Endothelial cell of umbilical vein (primary cell): Measurements from ENCODE around the gene THG1L. TPM values are rescaled to one million over a fixed set of nuclear protein-coding genes. Genes with fewer than 3 reads are reported as not detected.

Experiments
- BruUV-seq: library from RNA; stranded (reverse); fragments of 400-500 nt; replicated peaks from 2 replicates; lab custom pipeline; 2021; lab: Mats Ljungman, UMichigan
- CTCF ChIA-PET: fragments of 300-600, 350-600 bp; sonication (Branson Sonifier 250); formaldehyde crosslinking; loops from one replicate; lab custom pipeline; 2021; ENCODE audit warnings: antibody characterized with exemption, inconsistent platforms; lab: Charles Lee
- POLR2A ChIA-PET: fragments of 300-600, 350-600 bp; sonication (Branson Sonifier 250); formaldehyde crosslinking; loops from one replicate; lab custom pipeline; 2021; ENCODE audit warnings: antibody characterized with exemption, inconsistent platforms; lab: Charles Lee
- DNase-seq: peaks from one replicate; pipeline ENCODE4 v3.0.0-alpha.2; 2011; ENCODE audit warnings: low read depth, low spot score
- FAIRE-seq: peaks from 2 replicates; lab custom pipeline; 2011; peaks lifted over from hg19 to GRCh38; lab: Jason Lieb, UNC
- H2AFZ ChIP-seq: 2 replicates; pipeline ENCODE4 v1.6.0; 2012; ENCODE audit warnings: low read depth, low read length, control low read depth, inconsistent platforms
- H3K27ac ChIP-seq: 2 replicates; pipeline ENCODE4 v1.5.1; 2011; ENCODE audit warnings: low read depth, mild to moderate bottlenecking, control low read depth, low read length, moderate library complexity; ENCODE audit not compliant: insufficient read depth
- H3K27me3 ChIP-seq, 2 experiments: 2 replicates each; pipeline versions ENCODE4 v1.6.0 to v1.6.1; 2011; ENCODE audit warnings: low read length in 2 of 2, mixed read lengths in 1 of 2; ENCODE audit not compliant: control insufficient read depth in 2 of 2, insufficient read depth in 2 of 2
- H3K36me3 ChIP-seq, 2 experiments: 2 replicates in 1 of 2; 3 replicates in 1 of 2; pipeline ENCODE4 v1.5.1; 2011; ENCODE audit warnings: low read length in 2 of 2, mild to moderate bottlenecking in 1 of 2, moderate library complexity in 1 of 2; ENCODE audit not compliant: control insufficient read depth in 2 of 2, insufficient read depth in 2 of 2; ENCODE audit errors: extremely low read depth in 1 of 2
- H3K4me1 ChIP-seq: 3 replicates; pipeline ENCODE4 v1.5.1; 2011; ENCODE audit warnings: mild to moderate bottlenecking, low read length; ENCODE audit not compliant: control insufficient read depth, insufficient read depth; ENCODE audit errors: extremely low read depth
- H3K4me2 ChIP-seq: 2 replicates; pipeline ENCODE4 v1.6.1; 2011; ENCODE audit warnings: low read length, control low read depth, mixed read lengths; ENCODE audit not compliant: insufficient read depth
- H3K4me3 ChIP-seq, 3 experiments: fragments of 200-600 bp in 1 of 3; sonication (generic), shearing (Covaris generic) in 1 of 3; replicated peaks in 1 of 3; 2 replicates each; pipeline ENCODE4 v1.5.1; 2011 to 2016; ENCODE audit warnings: control low read depth in 3 of 3, low read length in 3 of 3, mild to moderate bottlenecking in 2 of 3, inconsistent platforms in 1 of 3, low read depth in 1 of 3, moderate library complexity in 1 of 3; ENCODE audit not compliant: insufficient read depth in 1 of 3
- H3K79me2 ChIP-seq: 2 replicates; pipeline ENCODE4 v1.6.0; 2012; ENCODE audit warnings: low read length, inconsistent platforms; ENCODE audit not compliant: control insufficient read depth, insufficient read depth
- H3K9ac ChIP-seq: replicated peaks from 2 replicates; pipeline ENCODE3; 2011; ENCODE audit warnings: low read length, control low read depth; ENCODE audit not compliant: insufficient read depth; ENCODE audit errors: extremely low read depth
- H3K9me1 ChIP-seq: replicated peaks from 3 replicates; pipeline ENCODE4 v1.6.0; 2011; ENCODE audit warnings: mild to moderate bottlenecking, low read length; ENCODE audit not compliant: control insufficient read depth, insufficient read depth; ENCODE audit errors: extremely low read depth
- H3K9me3 ChIP-seq: replicated peaks from 2 replicates; pipeline ENCODE4 v1.5.1; 2012; ENCODE audit warnings: low read length, inconsistent platforms; ENCODE audit not compliant: control insufficient read depth, insufficient read depth
- H4K20me1 ChIP-seq: replicated peaks from 2 replicates; pipeline ENCODE3; 2011; ENCODE audit warnings: mild to moderate bottlenecking, low read length; ENCODE audit not compliant: control insufficient read depth, insufficient read depth; ENCODE audit errors: extremely low read depth
- CTCF ChIP-seq, 2 donors: IDR thresholded peaks; 1 replicate in 1 of 2; 2 replicates in 1 of 2; pipeline ENCODE4 v1.5.1; 2011; ENCODE audit warnings: low read length in 2 of 2, mild to moderate bottlenecking in 2 of 2, moderate library complexity in 2 of 2, control low read depth in 1 of 2, inconsistent platforms in 1 of 2, low read depth in 1 of 2; ENCODE audit not compliant: insufficient read depth in 1 of 2; ENCODE audit errors: extremely low read depth in 1 of 2
- FOS ChIP-seq: IDR thresholded peaks from 2 replicates; pipeline ENCODE4 v1.6.1; 2011; ENCODE audit warnings: mild to moderate bottlenecking, low read length, moderate library complexity, borderline replicate concordance; ENCODE audit not compliant: insufficient read depth
- MYC ChIP-seq: IDR thresholded peaks from one replicate; pipeline ENCODE4 v1.6.1; 2011; ENCODE audit warnings: mild to moderate bottlenecking, low read depth, low read length
- POLR2A ChIP-seq: IDR thresholded peaks from 2 replicates; pipeline ENCODE4 v1.6.1; 2012; ENCODE audit warnings: low read depth, mild to moderate bottlenecking, control low read depth, low read length
- dilution Hi-C: fragments of 300-500 bp; cut with MboI; formaldehyde crosslinking; loops from one replicate; pipeline ENCODE4 v1.15.0; 2019; ENCODE audit warnings: low sequenced_read_pairs; ENCODE audit not compliant: extremely low pct_ligation_motif_present
- intact Hi-C: fragments of 100-400 bp; cut with micrococcal nuclease; formaldehyde crosslinking; loops from one replicate; pipeline ENCODE4 v1.10.0; 2022
- polyA plus RNA-seq, 4 experiments: library from polyadenylated mRNA; depleted of rRNA in 3 of 4; stranded (reverse) in 3 of 4; unstranded in 1 of 4; fragments of >200 nt; gene quantifications; 2 replicates each; pipeline versions ENCODE4 v1.2.1 to v1.2.3, GENCODE V29; 2011 to 2012; ENCODE audit warnings: missing spikeins in 1 of 4
- total RNA-seq: library from RNA; stranded (reverse); gene quantifications from 2 replicates; pipeline ENCODE4 v1.2.3, GENCODE V29; 2021

THG1L gene
- total and polyA plus RNA-seq, 2 donors (not counting 3 experiments of a cell fraction or from before 2014, with no cell fraction given) = 4.4 to 7.6 TPM

- CTCF ChIA-PET = interaction anchor here (0.8 to 0.9 kb wide), 2 partner anchors 9 to 411 kb away, joined by 3 to 4 read pairs; no protein-coding TSS in a partner anchor
- Histone ChIP-seq H3K4me1 (peaks cover 6% of the 10 kb centered on the region), H3K27ac (no peak overlapping the region), H3K9ac (no peak overlapping the region), H3K4me3 (no peak overlapping the region), H3K79me2 (peaks cover 5% of the 10 kb centered on the region), H3K9me3 (no peaks in the 10 kb centered on the region), H3K36me3 (no peaks in the 10 kb centered on the region), H3K27me3 (no peaks in the 10 kb centered on the region), H4K20me1 (no peaks in the 10 kb centered on the region), H2AFZ (no peak overlapping the region), H3K9me1 (no peaks in the 10 kb centered on the region), H3K4me2 (no peak overlapping the region)
- DNase-seq (no peak), FAIRE-seq (no peak)
- intact Hi-C loops (loop anchor here (5.0 kb wide), 1 partner anchor 487 kb away; no protein-coding TSS in a partner anchor), dilution Hi-C loops (no loop called here)
- no TSS peak for BruUV-seq
- POLR2A ChIA-PET = no interaction called here
- no peak for TF ChIP-seq FOS
- TF ChIP-seq MYC = no peak
- no peak for TF ChIP-seq POLR2A
- TF ChIP-seq CTCF (IDR thresholded peaks at IDR 0.05; ENCODE audit: extremely low read depth in 1 of 2, insufficient read depth in 1 of 2, low read depth in 1 of 2, low read length in 2 of 2) = no peak
Observed at GRCh38 chr5:157739388-157740228, 8.4 kb downstream of the THG1L start.

- FAIRE-seq = peak; percentile 38
- DNase-seq = no peak
- Histone ChIP-seq H2AFZ (no peak overlapping the region), H3K4me1 (peaks cover 12% of the 10 kb centered on the region), H3K9ac (no peak overlapping the region), H4K20me1 (no peaks in the 10 kb centered on the region), H3K4me2 (no peak overlapping the region), H3K79me2 (peaks cover 9% of the 10 kb centered on the region), H3K9me3 (no peaks in the 10 kb centered on the region), H3K9me1 (no peaks in the 10 kb centered on the region), H3K27me3 (no peaks in the 10 kb centered on the region), H3K4me3 (no peak overlapping the region), H3K27ac (no peak overlapping the region), H3K36me3 (no peaks in the 10 kb centered on the region)
- POLR2A ChIA-PET = no interaction called here
- intact Hi-C loops (loop anchor here (5.0 kb wide), 1 partner anchor 488 kb away; no protein-coding TSS in a partner anchor), dilution Hi-C loops (no loop called here)
- TF ChIP-seq CTCF (IDR thresholded peaks at IDR 0.05; ENCODE audit: extremely low read depth in 1 of 2, insufficient read depth in 1 of 2, low read depth in 1 of 2, low read length in 2 of 2) (peak; percentile 34 to 47), FOS (no peak)
- no TSS peak for BruUV-seq
- CTCF ChIA-PET = interaction anchor here (0.7 kb wide), 1 partner anchor 386 kb away, joined by 3 read pairs; no protein-coding TSS in a partner anchor
Observed at GRCh38 chr5:157740229-157740610, 9.0 kb downstream of the THG1L start.
